Measurements from ENCODE around the gene OR10H5.
A peak's percentile ranks its signal among the peaks of the same experiment; 100 is the strongest.
"Not testable (repeated sequence)": the region's sequence is repeated elsewhere in the genome, so short reads cannot be mapped to it uniquely, and the experiment has no call there.

The OR10H5 gene, protein sequence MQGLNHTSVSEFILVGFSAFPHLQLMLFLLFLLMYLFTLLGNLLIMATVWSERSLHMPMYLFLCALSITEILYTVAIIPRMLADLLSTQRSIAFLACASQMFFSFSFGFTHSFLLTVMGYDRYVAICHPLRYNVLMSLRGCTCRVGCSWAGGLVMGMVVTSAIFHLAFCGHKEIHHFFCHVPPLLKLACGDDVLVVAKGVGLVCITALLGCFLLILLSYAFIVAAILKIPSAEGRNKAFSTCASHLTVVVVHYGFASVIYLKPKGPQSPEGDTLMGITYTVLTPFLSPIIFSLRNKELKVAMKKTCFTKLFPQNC

DNA sequence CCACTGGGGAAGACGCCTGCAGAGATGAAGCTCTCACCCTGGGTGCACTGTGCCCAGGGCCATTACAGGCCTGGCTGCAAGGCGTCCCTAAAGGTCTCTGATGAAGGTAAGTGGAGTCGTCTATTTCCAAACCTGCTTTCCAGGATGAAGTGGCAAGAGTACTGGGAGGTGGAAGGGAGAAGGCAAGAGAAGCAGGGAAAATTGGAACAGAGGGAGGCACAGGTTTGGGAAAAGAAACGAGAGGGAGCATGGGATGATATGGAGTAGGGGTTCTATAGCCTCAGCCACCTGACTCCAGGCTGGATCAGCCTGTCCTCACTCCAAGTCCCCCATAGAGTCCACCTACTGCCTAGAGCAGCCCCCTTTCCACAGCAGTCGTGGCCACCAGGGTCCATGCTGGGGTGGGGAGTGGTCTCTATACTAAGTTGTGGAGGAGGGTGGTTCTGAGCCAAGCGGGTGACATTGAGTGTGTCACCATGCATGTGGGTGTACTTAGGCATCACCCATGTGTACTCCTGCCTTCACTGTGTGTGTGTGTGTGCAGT lies at the start of gene OR10H5:
Gene OR10H5, plus strand, starts transcription at position 51 of the 545 bp plus-strand sequence. CDS start 6,388 bp downstream, outside the sequence.
- DNase-seq, result no peak

DNA sequence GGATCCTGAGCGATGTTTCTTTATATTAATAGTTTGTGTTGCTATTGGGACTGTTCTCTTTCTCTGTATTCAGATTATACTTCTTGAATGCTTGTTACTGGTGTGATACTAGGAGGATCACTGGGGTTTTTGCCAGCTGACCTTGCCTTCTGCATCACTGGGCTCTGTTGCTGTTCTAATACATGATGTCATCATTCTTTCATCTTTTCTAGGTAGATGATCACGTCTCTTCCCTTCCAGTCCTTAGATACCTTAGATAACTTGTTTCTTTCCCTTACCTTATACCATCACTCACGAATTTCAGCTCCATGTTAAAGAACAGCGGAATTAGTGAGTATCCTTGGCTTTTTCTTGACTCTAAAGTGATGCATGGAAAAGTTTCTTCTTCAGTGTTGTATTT lies 49.7 kb upstream of the OR10H5 start, which contains the start of gene OR10H3:
Gene OR10H3, plus strand, starts transcription at position 264 of the 400 bp plus-strand sequence. CDS start 3,408 bp downstream, outside the sequence.
- no peak for DNase-seq

DNA sequence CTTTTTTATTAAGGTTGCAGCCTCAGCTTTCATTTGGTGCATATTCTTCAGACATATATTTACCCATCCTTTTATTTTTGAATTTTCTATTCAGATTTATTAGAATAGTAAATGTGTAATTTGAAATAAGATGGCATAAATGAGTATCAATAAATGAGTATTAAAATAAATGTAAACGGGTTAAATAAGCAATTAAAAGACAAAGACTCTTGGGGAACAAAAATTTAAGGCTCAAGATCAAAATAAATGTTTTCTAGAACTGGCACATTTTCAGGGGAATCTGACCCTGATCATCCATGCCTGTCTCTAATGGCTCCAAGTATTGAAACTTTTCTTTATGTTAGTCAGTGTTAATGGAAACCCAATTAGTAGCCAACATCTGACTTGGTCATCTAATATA lies 46.7 kb upstream of the OR10H5 start:
- no peak for DNase-seq

DNA sequence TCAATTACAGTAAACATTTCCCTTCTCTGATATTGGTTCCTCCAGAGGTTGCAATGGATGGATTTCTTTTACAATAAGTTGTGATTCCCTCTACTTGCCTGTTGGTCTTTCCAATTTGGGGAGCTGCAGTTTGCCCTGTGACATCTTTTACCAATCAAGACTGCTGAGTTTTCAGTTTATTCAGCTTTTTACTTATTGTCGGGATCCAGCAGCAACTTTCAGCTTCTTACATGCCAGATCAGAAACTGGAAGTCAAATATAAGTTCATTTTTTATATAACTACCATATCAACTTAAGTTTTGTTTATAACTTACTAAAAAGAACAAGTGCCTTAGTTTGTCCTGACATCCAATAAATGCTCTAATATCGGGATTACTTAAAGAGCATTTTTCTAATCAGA lies 39.2 kb upstream of the OR10H5 start:
- DNase-seq, result no peak

DNA sequence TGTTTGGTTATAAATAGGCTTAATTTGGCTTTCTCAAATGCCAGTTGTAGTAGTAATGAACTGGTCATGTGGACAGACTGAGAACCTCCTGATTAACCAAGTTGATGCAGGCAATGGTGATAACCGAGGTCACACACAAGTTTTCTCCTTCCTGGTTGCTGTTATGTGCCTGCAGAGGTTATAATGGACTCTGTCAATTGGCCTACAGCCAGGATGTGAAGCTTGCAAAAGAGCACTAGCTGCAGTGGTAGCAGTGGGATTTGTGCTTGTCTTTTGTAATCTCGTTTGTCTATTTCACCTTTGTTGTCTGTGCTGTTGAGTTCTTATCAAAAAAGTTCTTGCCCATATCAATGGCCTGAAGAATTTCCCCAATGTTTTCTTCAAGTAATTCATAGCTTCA lies 29.1 kb upstream of the OR10H5 start:
- DNase-seq, result no peak

DNA sequence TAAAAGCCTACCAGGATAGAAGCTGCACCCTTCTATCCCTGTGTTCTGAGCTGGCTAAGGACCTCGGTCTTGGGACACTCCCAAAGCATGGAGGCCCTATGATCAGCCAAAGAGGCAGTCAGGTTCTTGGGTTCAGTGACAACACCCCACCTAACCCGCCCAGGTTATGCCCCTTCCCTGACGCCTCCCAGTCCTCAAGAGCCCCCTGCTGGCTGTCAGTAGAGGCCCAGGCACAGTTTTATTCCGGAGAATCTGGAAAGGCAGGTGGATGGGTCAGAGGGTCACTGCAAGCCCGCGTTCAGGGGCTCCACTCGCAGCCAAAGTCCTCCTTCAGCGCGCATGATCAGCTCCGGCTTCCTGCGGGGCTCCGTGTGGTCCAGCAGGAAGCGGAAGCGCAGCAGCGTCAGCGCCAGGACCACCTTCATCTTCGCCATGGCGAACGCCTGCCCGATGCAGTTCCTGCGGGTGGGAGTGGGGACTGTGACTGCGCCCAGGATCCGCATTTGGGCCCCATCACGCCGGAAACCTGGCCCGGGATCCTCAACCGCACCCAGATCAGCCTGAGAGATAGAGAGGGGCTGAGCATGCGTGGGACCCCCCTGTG lies 27.4 kb upstream of the OR10H5 start:
- no peak for DNase-seq

DNA sequence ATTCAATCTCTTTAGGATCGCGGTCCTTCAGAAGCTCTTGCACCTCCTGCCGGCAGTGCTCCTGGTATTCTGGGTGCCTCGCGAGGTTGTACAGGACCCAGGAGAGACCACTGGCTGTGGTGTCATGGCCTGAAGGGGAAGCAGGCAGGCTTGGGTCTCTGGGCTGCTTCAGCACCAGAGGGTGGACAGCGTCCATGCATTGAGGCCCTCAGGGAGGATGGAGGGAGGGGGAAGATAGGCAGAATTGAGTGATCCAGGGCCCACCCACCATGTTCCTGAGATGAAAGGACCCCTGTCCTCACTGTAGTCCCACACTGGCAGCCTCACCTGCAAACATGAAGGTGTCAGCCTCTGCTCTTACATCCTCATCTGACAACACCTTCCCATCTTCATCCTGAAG lies 17.9 kb upstream of the OR10H5 start:
- peak; percentile 6 for DNase-seq

DNA sequence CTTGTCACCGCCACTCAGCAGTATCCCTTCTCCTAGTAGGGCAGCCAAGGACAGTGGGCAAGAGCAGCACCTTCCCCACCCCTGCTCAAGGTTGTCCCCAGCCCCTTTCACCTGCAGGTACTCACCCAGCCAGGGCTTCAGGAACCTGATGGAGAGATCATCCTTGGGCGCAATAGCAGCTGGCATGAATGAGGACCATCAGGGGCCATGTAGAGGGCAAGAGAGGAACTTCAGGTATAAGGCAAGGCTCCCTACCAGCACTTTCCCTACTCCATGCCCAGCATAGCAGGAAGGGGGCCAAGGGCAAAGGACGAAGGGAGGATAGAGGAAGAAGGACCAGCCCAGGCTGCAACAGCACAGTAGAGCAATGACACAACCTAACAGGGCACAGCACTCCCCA lies 13.3 kb upstream of the OR10H5 start:
- DNase-seq, result not testable (repeated sequence)

DNA sequence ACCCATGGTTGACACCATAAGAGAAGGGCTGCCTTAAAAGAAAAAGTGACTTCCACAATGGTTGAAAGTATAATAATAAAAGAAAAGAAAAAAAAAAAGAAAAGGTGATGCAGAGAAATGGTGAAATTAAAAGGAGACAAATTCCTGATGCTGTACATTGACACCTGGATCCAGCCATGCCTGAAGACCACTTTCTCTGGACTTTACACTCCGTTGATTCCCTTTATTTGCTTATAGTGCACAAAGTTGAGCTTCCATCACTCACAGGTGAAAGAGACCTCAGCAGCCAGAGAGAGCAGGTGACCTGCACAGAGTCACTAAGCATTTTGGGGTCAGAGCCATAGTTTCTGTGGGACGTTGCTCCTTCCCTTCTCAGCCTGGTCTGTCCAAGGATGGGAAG lies 12.2 kb upstream of the OR10H5 start:
- DNase-seq, result no peak

DNA sequence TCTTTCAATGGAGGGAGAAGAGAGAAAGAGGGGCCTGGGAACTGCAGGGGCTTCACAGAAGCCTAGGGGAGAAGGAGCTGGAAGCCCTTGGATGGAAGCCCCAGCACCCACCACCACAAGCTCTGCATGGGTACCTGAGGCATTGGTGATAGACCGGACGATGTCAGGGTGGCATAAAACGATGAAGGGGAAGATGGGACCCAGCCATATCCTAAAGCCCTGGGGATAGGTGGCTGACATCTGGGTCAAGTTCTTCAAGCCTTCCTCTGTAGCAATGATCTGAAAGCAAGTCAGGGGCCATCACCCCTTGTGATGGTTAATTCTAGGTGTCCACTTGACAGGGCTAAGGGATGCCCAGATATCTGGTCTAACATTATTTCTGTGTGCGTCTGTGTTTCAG lies 11.2 kb upstream of the OR10H5 start:
- no peak for DNase-seq

DNA sequence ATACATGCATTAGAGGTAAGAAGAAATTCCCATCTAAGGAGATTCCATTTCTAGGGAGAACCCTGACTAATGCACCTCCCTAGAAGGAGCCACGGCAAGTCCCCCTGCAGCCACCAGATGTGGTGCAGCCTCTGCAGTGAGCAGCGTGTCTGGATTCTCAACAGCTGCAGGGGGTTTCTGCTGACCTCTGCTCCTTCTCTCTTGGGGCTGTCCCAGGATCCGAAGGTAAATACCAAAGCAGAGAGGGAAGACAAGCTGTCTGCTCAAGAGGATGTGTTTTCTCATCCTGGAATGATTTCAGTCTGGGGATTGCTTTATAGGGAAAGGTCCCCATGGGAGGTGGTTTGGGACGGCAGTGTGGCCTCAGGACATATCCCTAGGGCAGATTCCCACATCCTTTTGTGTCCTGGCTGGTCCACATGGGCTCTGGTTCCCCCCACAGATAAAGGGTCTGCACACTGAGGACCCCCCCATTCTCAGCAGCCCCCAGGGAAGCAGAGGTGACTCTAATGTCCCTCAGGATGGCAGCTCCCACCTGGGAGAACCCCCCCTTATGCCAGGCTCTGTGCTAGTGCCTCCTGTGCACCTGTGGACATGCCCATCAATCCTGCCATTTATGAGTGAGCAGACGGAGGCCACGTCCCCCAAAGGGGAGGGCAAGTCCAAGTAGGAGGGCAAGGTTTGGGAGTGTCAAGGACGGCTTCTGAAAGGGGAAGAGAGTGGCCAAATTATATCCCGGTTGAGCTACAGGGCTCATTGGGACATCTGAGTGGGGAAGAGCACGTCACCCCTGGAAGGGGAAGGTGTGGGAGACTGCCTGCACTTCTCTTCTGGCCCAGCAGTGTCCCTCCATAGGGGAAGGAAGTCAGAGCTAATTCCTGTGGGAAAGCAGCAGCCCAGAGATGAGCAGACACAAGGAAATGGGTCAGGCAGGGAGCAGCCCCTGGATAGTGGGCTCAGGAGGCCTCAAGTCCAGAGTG lies 10.2 kb upstream of the OR10H5 start:
- no peak for DNase-seq

DNA sequence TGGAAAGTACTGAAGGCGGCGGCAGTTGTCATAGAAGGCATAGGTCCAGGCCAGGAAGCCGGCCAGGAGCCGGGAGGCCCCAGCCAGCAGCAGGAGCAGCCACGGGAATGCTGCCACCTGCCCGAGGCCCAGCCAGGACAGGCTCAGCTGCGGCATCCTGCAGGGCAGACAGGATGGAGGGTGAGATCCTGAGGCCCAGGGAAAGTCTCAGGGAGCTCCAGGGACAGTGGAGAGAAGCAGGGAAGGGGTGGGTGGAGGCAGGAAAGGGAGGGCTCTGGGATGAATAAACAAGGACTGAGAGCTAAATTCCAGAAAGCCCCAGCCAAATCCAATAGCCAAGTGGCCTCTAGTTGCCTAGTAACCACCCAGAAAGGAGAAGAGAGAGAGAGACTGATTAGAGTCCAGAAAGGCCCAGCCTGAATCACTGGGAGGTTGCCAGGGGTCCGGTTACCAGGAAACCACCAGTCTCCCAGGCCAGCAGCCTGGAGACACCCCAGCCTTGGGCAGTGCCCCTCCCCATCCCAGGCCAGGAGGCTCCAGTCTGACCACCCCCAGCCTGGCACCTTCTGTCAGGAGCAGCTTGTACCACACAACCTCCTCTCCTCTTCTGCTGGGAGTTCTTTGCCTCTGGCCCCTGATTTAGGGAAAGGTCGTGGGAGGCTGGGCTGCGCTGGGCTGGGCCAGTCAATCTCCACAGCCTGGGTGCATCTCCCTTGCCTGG lies 7.5 kb upstream of the OR10H5 start:
- no peak for DNase-seq

DNA sequence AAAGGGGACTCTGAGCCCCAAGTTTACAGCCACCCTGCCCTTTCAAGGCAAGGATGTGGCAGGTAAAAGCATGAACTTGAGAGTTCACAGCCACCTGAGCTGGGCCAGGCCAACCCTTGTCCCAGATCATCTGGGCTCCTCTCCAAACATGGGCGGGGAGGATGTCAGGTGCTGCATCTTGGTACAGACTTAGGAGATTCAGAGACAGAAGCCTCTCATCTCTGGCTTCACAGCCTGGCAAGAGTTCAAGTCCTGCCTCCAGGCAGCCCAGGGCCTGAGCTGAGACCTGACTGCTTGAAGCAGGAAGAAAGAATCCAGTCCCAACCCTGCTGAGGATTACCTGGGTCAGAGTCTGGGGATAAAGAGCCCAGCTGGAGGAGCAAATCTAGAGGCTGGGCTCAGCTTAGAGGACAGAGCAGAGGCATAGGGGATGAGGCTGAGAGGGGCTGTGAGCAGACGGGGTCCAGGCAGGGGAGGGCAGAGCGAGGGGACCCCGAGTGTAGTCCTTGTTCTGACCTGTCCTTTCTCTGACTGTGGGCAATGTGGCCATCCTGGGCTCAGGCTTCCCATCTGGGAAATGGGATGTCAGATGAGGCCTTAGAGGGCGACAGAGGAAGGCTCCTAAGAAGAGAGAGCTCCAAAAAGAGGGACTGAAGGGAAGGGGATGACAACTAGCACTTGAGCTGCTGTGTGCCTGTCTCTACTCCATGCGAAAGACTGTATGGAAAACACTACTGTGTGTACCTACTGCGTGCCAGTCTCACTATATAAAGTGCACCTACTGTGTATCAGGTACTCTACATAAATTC lies 6.6 kb upstream of the OR10H5 start:
- DNase-seq, result no peak

DNA sequence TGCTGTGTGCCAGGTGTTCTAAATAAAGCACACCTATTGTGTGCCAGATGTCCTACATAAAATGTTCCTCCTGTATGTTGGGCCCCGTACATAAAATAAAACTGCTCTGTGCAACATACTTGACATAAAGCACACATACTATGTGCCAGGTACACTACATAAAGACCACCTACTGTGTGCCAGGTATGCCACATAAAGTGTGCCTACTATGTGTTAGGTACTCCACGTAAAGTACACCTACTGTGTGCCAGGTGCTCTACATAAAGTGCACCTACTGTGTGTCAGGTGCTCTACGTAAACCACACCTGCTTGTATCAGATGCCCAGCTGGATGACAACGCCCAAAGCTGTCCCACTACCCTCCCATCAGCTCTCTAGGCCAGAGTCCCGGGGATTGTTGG lies 5.8 kb upstream of the OR10H5 start:
- no peak for DNase-seq

DNA sequence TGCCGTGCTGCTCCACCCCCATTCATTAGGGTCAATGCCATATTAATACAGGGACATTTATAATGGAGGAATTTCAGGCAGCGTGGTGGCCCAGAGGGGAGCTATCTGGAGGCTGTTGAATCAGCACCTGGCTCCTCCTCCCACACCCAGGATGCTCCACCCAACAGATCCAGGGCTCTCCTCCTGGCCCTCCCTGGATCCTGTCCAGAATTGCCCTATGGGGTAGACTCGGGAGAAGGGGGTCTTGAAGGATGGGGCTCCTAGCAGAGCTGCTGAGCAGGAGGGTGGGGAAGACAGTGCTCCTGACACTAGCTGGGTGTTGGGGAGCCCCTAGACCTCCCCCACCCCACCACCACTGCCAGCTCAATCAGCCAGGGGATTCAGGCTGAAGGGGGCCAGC lies 5.2 kb upstream of the OR10H5 start:
- no peak for DNase-seq

DNA sequence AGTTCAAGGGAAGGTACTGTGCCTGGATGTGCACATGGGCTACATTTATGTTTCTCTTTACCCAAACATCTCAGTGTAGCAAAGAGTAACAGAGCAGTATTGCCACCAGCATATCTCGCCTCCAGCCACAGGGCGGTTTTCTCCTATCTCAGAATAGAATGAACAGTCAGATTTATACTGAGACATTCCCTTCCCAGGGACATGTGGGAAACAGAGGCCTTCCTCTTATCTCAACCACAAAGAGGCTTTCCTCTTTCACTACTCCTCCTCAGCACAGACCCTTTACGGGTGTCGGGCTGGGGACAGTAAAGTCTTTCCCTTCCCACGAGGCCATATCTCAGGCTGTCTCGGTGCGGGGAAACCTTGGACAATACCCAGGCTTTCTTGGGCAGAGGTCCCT lies 4.6 kb upstream of the OR10H5 start:
- peak; percentile 48 for DNase-seq

DNA sequence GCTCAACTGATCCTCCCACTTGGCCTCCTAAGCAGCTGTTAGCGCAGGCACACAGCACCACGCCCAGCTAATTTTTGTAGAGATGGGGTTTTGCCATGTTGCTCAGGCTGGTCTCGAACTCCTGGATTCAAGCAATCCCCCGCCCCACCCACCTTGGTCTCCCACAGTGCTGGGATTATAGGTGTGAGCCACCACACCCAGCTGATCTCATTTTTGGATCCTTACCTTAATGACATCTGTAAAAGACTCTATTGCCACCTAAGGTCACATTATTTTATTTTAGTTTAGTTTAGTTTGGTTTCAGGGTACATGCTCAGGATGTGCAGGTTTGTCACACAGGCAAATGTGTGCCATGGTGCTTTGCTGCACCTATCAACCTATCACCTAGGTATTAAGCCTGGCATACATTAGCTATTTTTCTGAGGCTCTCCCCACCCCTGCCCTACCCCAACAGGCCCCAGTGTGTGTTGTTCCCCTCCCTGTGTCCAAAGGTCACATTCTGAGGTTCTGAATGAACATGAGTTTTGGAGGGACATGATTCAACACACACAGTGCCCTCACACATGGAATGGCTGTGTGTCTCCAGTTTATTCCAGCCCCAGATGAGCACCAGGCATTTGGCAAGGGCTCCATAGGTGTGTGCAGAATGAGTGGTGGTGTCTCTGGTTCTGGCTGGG lies 1.3 kb downstream of the OR10H5 start:
- DNase-seq, result no peak

DNA sequence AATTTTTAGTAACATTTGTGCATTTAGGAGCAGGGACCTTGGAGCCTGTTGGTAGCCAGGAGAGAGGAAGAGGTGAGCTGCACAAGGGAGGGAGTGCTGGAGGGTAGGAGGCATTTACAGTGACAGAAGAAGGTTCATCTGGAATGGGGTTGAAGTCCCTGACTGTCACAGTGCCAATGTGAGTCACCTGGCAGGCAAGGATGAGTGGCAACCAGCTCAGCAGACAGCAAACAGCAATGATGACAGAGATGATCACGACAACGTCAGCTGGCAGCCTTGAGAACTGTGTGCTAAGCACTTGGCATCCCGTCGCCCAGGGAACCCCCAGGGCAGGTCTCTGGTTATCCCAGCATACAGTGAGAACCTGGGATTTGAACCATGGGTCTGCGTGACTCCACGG lies 2.6 kb downstream of the OR10H5 start:
- DNase-seq, result no peak

DNA sequence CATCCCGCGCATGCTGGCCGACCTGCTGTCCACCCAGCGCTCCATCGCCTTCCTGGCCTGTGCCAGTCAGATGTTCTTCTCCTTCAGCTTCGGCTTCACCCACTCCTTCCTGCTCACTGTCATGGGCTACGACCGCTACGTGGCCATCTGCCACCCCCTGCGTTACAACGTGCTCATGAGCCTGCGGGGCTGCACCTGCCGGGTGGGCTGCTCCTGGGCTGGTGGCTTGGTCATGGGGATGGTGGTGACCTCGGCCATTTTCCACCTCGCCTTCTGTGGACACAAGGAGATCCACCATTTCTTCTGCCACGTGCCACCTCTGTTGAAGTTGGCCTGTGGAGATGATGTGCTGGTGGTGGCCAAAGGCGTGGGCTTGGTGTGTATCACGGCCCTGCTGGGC lies 6.8 kb downstream of the OR10H5 start:
- not testable (repeated sequence) for DNase-seq

DNA sequence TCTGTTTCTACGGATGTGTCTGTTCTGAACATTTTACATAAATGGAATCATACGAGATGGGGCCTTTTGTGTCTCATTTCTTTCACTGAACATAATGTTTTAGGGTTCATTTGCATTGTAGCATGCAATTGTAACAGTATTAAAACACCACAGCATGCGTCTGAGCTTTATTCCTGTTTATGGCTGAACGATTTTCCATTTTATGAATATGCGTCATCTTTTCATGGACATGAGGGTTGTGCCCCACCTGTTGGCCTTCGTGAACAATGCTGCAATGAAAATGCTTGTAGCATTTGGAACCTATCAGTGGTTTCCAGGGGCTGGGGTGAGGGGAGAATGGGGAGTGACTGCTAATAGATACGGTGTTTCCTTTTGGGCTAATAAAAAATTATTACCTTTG lies 22.9 kb downstream of the OR10H5 start:
- no peak for DNase-seq

DNA sequence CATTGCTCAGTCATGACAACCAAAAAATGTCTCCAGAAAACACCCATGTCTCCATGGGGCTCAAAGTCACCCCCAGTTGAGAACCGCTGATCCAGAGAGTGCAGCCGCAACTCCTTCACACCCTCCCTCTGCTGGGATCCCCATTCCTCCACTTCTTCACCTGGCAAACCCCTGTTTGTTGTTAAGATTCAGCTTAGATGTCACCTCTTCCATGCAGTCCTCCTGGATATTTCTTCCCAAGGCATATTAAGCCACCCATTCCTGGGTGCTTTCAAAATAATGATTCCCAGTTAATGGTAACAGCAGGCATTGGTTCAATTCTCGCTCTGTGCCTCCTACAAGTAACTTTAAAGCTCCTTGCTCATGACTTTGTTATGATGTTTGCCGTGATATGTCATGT lies 24.0 kb downstream of the OR10H5 start:
- no peak for DNase-seq

Data from MV-4-11 (cell line).